ENCODE results near the gene SLC44A5. TPM values are rescaled to one million over a fixed set of nuclear protein-coding genes. Genes with fewer than 3 reads are reported as not detected.

SLC44A5 gene
- total RNA-seq, 1 donor from 2014 or later: 3.7 TPM

DNA sequence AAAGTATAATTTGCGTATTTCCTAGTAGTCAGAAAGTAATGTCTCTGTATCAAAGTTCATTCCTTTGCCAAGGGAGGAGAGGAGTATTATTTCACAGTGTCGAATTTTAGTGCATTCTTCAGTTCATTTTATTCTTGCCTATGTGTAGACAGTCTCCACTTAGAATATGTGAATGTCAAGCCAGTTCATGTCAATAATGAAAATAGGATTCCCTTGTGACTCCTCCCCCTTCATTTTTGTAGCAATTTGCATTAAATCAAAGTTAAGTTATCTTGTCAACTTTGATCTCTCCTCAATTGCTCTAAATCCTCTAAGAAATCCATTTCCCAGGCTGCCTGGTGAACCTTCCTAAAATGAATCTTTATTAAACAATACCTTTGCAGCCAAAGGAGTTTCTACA is 179.1 kb downstream of the SLC44A5 start:
- DNase-seq (ENCODE audit: low read depth): no peak
- Histone ChIP-seq H3K4me3 (ENCODE audit: low read depth, low read length) (no peak overlapping the region), H3K36me3 (ENCODE audit: control insufficient read depth, insufficient read depth, low read length) (no peaks in the 10 kb centered on the region), H3K27me3 (ENCODE audit: control insufficient read depth, insufficient read depth, low read length) (no peaks in the 10 kb centered on the region)
- TF ChIP-seq, protein P1, sequence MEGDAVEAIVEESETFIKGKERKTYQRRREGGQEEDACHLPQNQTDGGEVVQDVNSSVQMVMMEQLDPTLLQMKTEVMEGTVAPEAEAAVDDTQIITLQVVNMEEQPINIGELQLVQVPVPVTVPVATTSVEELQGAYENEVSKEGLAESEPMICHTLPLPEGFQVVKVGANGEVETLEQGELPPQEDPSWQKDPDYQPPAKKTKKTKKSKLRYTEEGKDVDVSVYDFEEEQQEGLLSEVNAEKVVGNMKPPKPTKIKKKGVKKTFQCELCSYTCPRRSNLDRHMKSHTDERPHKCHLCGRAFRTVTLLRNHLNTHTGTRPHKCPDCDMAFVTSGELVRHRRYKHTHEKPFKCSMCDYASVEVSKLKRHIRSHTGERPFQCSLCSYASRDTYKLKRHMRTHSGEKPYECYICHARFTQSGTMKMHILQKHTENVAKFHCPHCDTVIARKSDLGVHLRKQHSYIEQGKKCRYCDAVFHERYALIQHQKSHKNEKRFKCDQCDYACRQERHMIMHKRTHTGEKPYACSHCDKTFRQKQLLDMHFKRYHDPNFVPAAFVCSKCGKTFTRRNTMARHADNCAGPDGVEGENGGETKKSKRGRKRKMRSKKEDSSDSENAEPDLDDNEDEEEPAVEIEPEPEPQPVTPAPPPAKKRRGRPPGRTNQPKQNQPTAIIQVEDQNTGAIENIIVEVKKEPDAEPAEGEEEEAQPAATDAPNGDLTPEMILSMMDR (IDR thresholded peaks at IDR 0.05; ENCODE audit: insufficient read depth, low read length, poor library complexity, severe bottlenecking): no peak

DNA sequence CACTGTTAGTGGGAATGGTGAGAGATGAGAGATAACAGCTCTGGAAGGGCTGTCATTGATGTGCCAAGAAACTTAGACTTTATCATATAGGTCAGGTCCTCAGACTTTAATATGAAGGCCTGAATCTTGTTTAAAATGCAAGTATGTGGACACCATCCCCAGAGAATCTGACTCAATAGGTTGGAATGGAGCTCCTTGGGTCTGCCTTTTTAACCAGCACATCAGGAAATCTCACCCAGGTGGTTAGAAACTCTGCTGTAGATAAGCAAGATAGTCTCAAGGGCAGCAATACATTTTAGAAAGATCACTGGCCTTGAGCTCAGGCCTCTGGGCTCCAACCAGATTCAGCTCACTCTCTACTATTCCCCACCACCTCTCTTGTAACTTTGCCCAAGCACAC is 180.4 kb downstream of the SLC44A5 start:
- TF ChIP-seq, protein P1 (IDR thresholded peaks at IDR 0.05; ENCODE audit: insufficient read depth, low read length, poor library complexity, severe bottlenecking): no peak
- DNase-seq (ENCODE audit: low read depth): no peak
- H3K4me3 ChIP-seq (ENCODE audit: low read depth, low read length): no peak overlapping the region

DNA sequence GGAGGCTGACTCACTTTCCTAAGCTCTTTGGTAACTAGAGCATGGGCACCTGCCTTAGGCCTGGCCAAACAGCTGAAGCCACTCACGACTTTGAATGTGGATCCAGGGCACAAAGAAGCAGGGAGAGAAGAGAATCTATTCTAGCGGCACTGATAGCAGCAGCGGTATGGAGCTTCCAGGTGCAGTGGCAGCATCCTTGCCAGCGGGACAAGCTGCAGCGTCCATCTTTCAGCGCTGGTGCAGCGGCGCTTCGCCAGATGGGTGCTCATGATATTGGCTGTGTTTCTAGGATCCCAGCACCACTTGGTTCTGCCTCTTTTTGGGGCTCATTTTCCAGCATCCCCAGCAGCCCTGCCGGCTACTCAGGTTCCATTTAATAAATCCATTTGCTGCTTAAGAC is 184.2 kb downstream of the SLC44A5 start:
- Histone ChIP-seq H3K4me3 (ENCODE audit: low read depth, low read length) (no peak overlapping the region), H3K36me3 (ENCODE audit: control insufficient read depth, insufficient read depth, low read length) (no peaks in the 10 kb centered on the region), H3K27me3 (ENCODE audit: control insufficient read depth, insufficient read depth, low read length) (no peaks in the 10 kb centered on the region)
- no peak for DNase-seq (ENCODE audit: low read depth)
- TF ChIP-seq, protein P1 (IDR thresholded peaks at IDR 0.05; ENCODE audit: insufficient read depth, low read length, poor library complexity, severe bottlenecking): no peak

More for the DNA sequence above, 180.4 kb downstream of the SLC44A5 start:
- Histone ChIP-seq H3K36me3 (ENCODE audit: control insufficient read depth, insufficient read depth, low read length) (no peaks in the 10 kb centered on the region), H3K27me3 (ENCODE audit: control insufficient read depth, insufficient read depth, low read length) (no peaks in the 10 kb centered on the region)

DNA sequence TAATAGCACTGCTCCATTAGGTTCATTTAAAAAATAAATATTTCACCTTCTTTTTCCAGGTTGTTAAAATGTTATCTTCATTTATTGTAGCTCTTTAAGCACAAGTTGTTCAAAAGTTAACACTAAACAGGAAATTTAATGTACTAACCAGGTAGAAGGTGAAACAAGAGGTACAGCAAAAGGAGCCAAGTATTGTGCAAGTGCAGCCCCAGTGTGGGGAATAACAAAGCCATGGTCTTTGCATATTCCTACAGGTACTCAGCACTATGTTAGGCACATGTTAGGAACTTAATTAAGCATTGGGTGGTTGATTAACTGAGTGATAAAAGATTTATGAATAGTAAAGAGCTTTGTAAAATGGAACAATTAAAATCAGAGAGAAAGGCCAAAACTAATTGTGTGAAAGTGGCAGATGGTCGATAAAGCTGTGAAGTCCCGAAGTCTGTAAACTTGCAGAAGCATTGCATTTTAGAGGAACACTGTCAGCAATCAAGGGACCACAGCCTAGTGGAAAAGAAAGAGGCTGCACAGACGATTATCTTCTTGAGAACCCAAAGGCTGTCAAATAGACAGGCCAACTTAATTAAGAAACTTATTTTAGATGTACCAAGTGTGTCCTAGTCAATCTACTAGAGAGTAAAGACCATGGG is 185.8 kb downstream of the SLC44A5 start:
- Histone ChIP-seq H3K4me3 (ENCODE audit: low read depth, low read length) (no peak overlapping the region), H3K27me3 (ENCODE audit: control insufficient read depth, insufficient read depth, low read length) (no peaks in the 10 kb centered on the region), H3K36me3 (ENCODE audit: control insufficient read depth, insufficient read depth, low read length) (no peaks in the 10 kb centered on the region)
- DNase-seq (ENCODE audit: low read depth): no peak
- TF ChIP-seq, protein P1 (IDR thresholded peaks at IDR 0.05; ENCODE audit: insufficient read depth, low read length, poor library complexity, severe bottlenecking): no peak

DNA sequence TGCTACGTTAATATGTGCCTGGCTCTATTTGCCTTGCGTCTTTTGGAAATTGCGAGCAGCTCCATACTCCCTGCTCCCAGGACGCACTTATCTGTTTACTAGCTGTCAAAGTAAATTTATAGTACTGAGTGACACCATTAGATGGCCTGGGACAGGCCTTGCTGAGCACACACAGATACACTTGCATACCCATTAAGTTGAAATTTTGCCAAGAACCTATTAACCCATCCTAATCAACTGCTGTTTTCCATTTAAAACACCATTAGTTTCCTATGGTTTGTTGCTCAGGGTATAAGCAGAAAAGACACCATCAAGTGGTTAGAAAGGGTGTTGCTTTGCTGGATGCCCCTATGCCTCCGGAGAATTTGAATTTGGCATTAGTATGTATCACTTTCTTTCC is 187.3 kb downstream of the SLC44A5 start:
- H3K36me3 ChIP-seq (ENCODE audit: control insufficient read depth, insufficient read depth, low read length): no peaks in the 10 kb centered on the region
- no peak overlapping the region for H3K4me3 ChIP-seq (ENCODE audit: low read depth, low read length)
- TF ChIP-seq, protein P1 (IDR thresholded peaks at IDR 0.05; ENCODE audit: insufficient read depth, low read length, poor library complexity, severe bottlenecking): no peak
- no peak for DNase-seq (ENCODE audit: low read depth)
- no peaks in the 10 kb centered on the region for H3K27me3 ChIP-seq (ENCODE audit: control insufficient read depth, insufficient read depth, low read length)

DNA sequence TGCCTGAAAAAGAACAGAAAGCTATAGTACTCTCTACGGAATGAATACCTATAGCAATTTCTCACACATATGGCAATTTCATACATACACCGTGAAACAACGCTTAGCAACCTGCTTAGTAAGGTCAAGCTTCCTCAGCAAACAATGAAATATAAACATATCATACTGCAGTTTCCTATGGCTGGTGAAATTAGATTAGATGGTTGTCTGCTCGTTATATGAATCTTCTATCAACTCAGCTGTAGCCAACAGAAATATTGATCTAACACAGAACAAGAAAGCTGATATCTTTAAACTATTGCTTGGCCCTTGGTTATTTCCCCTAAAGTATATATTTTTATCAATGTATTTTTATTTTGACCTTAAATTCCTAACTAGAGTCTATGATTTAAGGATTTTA is 187.8 kb downstream of the SLC44A5 start:
- DNase-seq (ENCODE audit: low read depth): no peak
- H3K27me3 ChIP-seq (ENCODE audit: control insufficient read depth, insufficient read depth, low read length): no peaks in the 10 kb centered on the region
- no peak overlapping the region for H3K4me3 ChIP-seq (ENCODE audit: low read depth, low read length)
- no peaks in the 10 kb centered on the region for H3K36me3 ChIP-seq (ENCODE audit: control insufficient read depth, insufficient read depth, low read length)
- TF ChIP-seq, protein P1 (IDR thresholded peaks at IDR 0.05; ENCODE audit: insufficient read depth, low read length, poor library complexity, severe bottlenecking): no peak

All from kidney epithelial cell (primary cell).